HepG2 (cell line): ENCODE measurements around the gene IPO13. TPM values are rescaled to one million over a fixed set of nuclear protein-coding genes. Genes with fewer than 3 reads are reported as not detected.
A peak's percentile ranks its signal among the peaks of the same experiment; 100 is the strongest.

Source experiments
- CENPT ChIP-seq: sonication (generic); formaldehyde crosslinking; IDR thresholded peaks from 2 replicates; pipeline ENCODE4 v1.8.0; 2022; ENCODE audit warnings: low read depth, mild to moderate bottlenecking, moderate library complexity, missing genetic modification reagents
- CHD4 ChIP-seq: fragments of 200-600 bp; sonication (generic); IDR thresholded peaks from 2 replicates; pipeline ENCODE4 v1.7.0; 2017; ENCODE audit warnings: mild to moderate bottlenecking, low read length, borderline replicate concordance
- EP300 ChIP-seq, 3 experiments: sonication (generic) in 1 of 3; formaldehyde crosslinking in 1 of 3; IDR thresholded peaks; 2 replicates each; pipeline versions ENCODE4 v1.5.1 to v1.6.1; 2011 to 2020; ENCODE audit warnings: low read depth in 2 of 3, low read length in 2 of 3, borderline replicate concordance in 1 of 3, improper control_type of control experiment in 1 of 3, mild to moderate bottlenecking in 1 of 3, missing genetic modification reagents in 1 of 3, moderate library complexity in 1 of 3
- ETV6 ChIP-seq: sonication (generic); formaldehyde crosslinking; conservative IDR thresholded peaks from 2 replicates; pipeline ENCODE4 v1.4.0; 2020; ENCODE audit warnings: missing genetic modification reagents
- MAFK ChIP-seq, 2 experiments: IDR thresholded peaks in 1 of 2; conservative IDR thresholded peaks in 1 of 2; 2 replicates each; pipeline ENCODE4 v1.6.1; 2011; ENCODE audit warnings: improper control_type of control experiment in 2 of 2, low read length in 2 of 2
- MTA1 ChIP-seq: sonication (generic); formaldehyde crosslinking; IDR thresholded peaks from 2 replicates; pipeline ENCODE4 v1.4.0; 2020; ENCODE audit warnings: missing genetic modification reagents, mild to moderate bottlenecking, borderline replicate concordance
- NR3C1 ChIP-seq: sonication (generic); formaldehyde crosslinking; IDR thresholded peaks from 2 replicates; pipeline ENCODE4 v1.4.0; 2020; ENCODE audit warnings: missing genetic modification reagents
- POGZ ChIP-seq: sonication (generic); formaldehyde crosslinking; IDR thresholded peaks from 2 replicates; pipeline ENCODE4 v1.4.0; 2020; ENCODE audit warnings: mild to moderate bottlenecking, missing genetic modification reagents
- PRMT3 ChIP-seq: sonication (generic); formaldehyde crosslinking; IDR thresholded peaks from 2 replicates; pipeline ENCODE4 v1.8.1; 2022; ENCODE audit warnings: low read depth, mild to moderate bottlenecking, moderate library complexity, missing genetic modification reagents, borderline replicate concordance
- RFX5 ChIP-seq: IDR thresholded peaks from 2 replicates; pipeline ENCODE4 v1.6.1; 2011; ENCODE audit warnings: low read depth, low read length, improper control_type of control experiment
- ZNF251 ChIP-seq: sonication (generic); formaldehyde crosslinking; IDR thresholded peaks from 2 replicates; pipeline ENCODE4 v1.9.0; 2021; ENCODE audit warnings: mild to moderate bottlenecking, missing genetic modification reagents
- ZNF292 ChIP-seq: sonication (generic); formaldehyde crosslinking; IDR thresholded peaks from 2 replicates; pipeline ENCODE4 v1.8.1; 2022; ENCODE audit warnings: mild to moderate bottlenecking, low read depth, missing genetic modification reagents, borderline replicate concordance
- ZNF552 ChIP-seq: sonication (generic); formaldehyde crosslinking; IDR thresholded peaks from 2 replicates; pipeline ENCODE4 v1.9.0; 2022; ENCODE audit warnings: missing genetic modification reagents, mild to moderate bottlenecking, borderline replicate concordance
- ZSCAN21 ChIP-seq: sonication (generic); formaldehyde crosslinking; IDR thresholded peaks from 2 replicates; pipeline ENCODE4 v1.8.0; 2022; ENCODE audit warnings: mild to moderate bottlenecking, missing genetic modification reagents, moderate library complexity, borderline replicate concordance
- ZSCAN9 ChIP-seq: IDR thresholded peaks from 2 replicates; pipeline ENCODE4 v1.6.1; 2016; ENCODE audit warnings: borderline replicate concordance
- polyA plus RNA-seq, 8 experiments: library from polyadenylated mRNA; depleted of rRNA in 3 of 8; stranded (reverse) in 7 of 8; unstranded in 1 of 8; fragments of >200 nt; fragmentation: Illumina TruSeq in 4 of 8; extraction: Trizol in 4 of 8; gene quantifications; 2 replicates each; pipeline versions ENCODE4 v1.2.1 to v1.2.3, GENCODE V29; 2011 to 2016; ENCODE audit warnings: low read depth in 4 of 8, missing spikeins in 1 of 8, mixed read lengths in 1 of 8; ENCODE audit not compliant: insufficient read depth in 1 of 8
- total RNA-seq, 5 experiments: library from RNA; depleted of rRNA; stranded (reverse); fragments of >200 nt; fragmentation: Illumina TruSeq; extraction: Trizol; gene quantifications; 2 replicates each; pipeline ENCODE4 v1.2.3, GENCODE V29; 2016; ENCODE audit warnings: low read depth in 1 of 5
- TF ChIP-seq, protein P1 (sequence below): IDR thresholded peaks from 2 replicates; pipeline ENCODE4 v1.6.1; 2016; ENCODE audit warnings: missing compliant biosample characterization, missing genetic modification reagents, borderline replicate concordance
- TF ChIP-seq, protein P2 (sequence below): sonication (generic); formaldehyde crosslinking; IDR thresholded peaks from 2 replicates; pipeline ENCODE4 v1.8.1; 2023; ENCODE audit warnings: missing genetic modification reagents, mild to moderate bottlenecking, borderline replicate concordance
- TF ChIP-seq, protein P3 (sequence below): sonication (generic); formaldehyde crosslinking; IDR thresholded peaks from 2 replicates; pipeline ENCODE4 v1.5.1; 2020; ENCODE audit warnings: missing genetic modification reagents, mild to moderate bottlenecking, borderline replicate concordance
- TF ChIP-seq, protein P4 (sequence below): fragments of 450-650 bp; IDR thresholded peaks from 2 replicates; pipeline ENCODE4 v1.6.1; 2017
- TF ChIP-seq, protein P5 (sequence below): sonication (generic); formaldehyde crosslinking; IDR thresholded peaks from 2 replicates; pipeline ENCODE4 v1.8.1; 2023; ENCODE audit warnings: missing genetic modification reagents, inconsistent platforms, borderline replicate concordance

The IPO13 gene
- total and polyA plus RNA-seq, 2 of the 13 experiments (the other 11 are each of a cell fraction or from before 2014, with no cell fraction given): 12.9 to 15.6 TPM

DNA sequence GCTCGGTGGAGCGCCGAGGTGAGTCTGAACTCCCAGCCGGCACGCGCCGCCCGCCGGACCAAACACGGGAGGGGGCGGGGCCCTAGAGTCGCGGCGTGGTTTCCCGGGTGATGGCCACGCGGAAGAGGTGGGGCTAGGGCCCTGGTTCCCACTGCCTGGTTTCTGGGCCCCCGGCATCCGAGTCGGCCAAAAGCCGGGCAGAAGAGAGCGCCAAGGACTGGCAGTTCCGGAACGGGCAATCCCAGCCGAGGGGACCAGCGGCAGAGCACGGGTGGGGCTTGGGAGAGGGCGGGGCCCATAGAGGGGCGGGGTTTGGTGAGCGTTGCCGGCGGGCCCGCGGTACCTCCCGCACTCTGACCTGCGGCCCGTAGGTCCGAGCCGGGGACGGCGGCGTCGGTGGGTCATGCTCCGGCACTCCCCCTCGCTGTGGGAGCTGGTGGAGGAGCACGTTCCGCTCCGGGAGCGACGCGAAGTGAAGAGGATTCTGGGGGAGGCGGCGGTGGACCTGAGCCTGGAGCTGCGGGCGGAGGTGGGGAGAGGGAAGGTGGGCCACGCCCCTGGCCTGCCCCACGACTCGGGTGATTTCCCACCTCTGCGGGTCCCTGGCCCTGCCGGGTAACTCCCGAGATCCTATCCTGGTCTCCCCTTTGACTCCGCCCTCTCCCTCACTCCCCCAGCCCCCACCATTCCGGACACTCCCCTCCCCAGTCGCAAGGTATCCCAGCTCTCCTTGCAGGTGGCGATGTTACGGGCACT, 44.9 kb downstream of the IPO13 start, which contains the start of gene CCDC24 (continued):
- TF ChIP-seq ZNF552: no peak; the same call in 1 of the 2 replicates
- peak; percentile 47; the same call in 1 of the 2 replicates for TF ChIP-seq MTA1
- TF ChIP-seq, protein P1, sequence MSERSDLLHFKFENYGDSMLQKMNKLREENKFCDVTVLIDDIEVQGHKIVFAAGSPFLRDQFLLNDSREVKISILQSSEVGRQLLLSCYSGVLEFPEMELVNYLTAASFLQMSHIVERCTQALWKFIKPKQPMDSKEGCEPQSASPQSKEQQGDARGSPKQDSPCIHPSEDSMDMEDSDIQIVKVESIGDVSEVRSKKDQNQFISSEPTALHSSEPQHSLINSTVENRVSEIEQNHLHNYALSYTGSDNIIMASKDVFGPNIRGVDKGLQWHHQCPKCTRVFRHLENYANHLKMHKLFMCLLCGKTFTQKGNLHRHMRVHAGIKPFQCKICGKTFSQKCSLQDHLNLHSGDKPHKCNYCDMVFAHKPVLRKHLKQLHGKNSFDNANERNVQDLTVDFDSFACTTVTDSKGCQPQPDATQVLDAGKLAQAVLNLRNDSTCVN (CRISPR knock-in tag): no peak
- TF ChIP-seq ZNF251 (CRISPR knock-in tag): no peak
- no peak for TF ChIP-seq CENPT (CRISPR knock-in tag)
- no peak for TF ChIP-seq NR3C1
- TF ChIP-seq RFX5: no peak
- TF ChIP-seq, protein P2, sequence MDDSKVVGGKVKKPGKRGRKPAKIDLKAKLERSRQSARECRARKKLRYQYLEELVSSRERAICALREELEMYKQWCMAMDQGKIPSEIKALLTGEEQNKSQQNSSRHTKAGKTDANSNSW (CRISPR knock-in tag): no peak
- TF ChIP-seq, protein P3, sequence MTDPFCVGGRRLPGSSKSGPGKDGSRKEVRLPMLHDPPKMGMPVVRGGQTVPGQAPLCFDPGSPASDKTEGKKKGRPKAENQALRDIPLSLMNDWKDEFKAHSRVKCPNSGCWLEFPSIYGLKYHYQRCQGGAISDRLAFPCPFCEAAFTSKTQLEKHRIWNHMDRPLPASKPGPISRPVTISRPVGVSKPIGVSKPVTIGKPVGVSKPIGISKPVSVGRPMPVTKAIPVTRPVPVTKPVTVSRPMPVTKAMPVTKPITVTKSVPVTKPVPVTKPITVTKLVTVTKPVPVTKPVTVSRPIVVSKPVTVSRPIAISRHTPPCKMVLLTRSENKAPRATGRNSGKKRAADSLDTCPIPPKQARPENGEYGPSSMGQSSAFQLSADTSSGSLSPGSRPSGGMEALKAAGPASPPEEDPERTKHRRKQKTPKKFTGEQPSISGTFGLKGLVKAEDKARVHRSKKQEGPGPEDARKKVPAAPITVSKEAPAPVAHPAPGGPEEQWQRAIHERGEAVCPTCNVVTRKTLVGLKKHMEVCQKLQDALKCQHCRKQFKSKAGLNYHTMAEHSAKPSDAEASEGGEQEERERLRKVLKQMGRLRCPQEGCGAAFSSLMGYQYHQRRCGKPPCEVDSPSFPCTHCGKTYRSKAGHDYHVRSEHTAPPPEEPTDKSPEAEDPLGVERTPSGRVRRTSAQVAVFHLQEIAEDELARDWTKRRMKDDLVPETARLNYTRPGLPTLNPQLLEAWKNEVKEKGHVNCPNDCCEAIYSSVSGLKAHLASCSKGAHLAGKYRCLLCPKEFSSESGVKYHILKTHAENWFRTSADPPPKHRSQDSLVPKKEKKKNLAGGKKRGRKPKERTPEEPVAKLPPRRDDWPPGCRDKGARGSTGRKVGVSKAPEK (CRISPR knock-in tag): no peak
- TF ChIP-seq PRMT3 (CRISPR knock-in tag): no peak
- no peak; the same call in 1 of the 2 replicates for TF ChIP-seq ETV6 (CRISPR knock-in tag)
- TF ChIP-seq EP300 (IDR thresholded peaks at IDR 0.05; ENCODE audit: low read depth in 2 of 2, low read length in 2 of 2): no peak
- TF ChIP-seq EP300 (CRISPR knock-in tag; IDR thresholded peaks at IDR 0.05; ENCODE audit: borderline replicate concordance): no peak
- no peak for TF ChIP-seq MAFK (conservative IDR thresholded peaks at IDR 0.05 in 1 of 2, IDR thresholded peaks at IDR 0.05 in 1 of 2; ENCODE audit: low read length in 2 of 2)
- peak; percentile 46 for TF ChIP-seq POGZ
- no peak for TF ChIP-seq ZSCAN9 (CRISPR knock-in tag)
- TF ChIP-seq, protein P4, sequence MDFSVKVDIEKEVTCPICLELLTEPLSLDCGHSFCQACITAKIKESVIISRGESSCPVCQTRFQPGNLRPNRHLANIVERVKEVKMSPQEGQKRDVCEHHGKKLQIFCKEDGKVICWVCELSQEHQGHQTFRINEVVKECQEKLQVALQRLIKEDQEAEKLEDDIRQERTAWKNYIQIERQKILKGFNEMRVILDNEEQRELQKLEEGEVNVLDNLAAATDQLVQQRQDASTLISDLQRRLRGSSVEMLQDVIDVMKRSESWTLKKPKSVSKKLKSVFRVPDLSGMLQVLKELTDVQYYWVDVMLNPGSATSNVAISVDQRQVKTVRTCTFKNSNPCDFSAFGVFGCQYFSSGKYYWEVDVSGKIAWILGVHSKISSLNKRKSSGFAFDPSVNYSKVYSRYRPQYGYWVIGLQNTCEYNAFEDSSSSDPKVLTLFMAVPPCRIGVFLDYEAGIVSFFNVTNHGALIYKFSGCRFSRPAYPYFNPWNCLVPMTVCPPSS: no peak
- TF ChIP-seq ZSCAN21 (CRISPR knock-in tag): no peak; the same call in 1 of the 2 replicates
- TF ChIP-seq, protein P5, sequence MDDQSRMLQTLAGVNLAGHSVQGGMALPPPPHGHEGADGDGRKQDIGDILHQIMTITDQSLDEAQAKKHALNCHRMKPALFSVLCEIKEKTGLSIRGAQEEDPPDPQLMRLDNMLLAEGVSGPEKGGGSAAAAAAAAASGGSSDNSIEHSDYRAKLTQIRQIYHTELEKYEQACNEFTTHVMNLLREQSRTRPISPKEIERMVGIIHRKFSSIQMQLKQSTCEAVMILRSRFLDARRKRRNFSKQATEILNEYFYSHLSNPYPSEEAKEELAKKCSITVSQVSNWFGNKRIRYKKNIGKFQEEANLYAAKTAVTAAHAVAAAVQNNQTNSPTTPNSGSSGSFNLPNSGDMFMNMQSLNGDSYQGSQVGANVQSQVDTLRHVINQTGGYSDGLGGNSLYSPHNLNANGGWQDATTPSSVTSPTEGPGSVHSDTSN (CRISPR knock-in tag): no peak
- TF ChIP-seq ZNF292: peak; percentile 57; the same call in 1 of the 2 replicates
- TF ChIP-seq CHD4: no peak
